ENCODE results near the gene CAMK1D.

CAMK1D gene

GRCh38 chr10:12566161-12567115, 217.1 kb downstream of the CAMK1D start:
- no peak for DNase-seq

- DNase-seq: no peak
These were observed 219.2 kb downstream of the CAMK1D start for GRCh38 chr10:12568391-12569009.

DNA sequence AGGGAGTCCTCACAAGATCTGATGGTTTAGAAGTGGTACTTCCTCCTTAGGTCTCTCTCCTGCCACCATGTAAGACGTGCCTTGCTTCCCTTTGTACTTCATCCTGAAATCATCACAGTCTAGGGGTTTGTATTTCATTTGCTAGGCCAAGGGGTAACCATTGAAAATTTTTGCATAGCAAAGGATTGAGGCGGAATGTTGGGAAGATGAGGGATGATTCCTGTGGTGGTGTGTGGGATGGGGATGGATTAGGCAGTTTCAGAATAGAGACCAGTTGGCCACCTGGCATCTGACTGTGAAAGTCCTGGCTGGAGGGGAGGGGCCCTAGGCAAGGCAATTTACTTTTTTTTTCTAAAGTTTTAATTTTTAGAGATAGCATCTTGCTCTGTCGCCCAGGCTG, 222.9 kb downstream of the CAMK1D start:
- DNase-seq: no peak

DNA sequence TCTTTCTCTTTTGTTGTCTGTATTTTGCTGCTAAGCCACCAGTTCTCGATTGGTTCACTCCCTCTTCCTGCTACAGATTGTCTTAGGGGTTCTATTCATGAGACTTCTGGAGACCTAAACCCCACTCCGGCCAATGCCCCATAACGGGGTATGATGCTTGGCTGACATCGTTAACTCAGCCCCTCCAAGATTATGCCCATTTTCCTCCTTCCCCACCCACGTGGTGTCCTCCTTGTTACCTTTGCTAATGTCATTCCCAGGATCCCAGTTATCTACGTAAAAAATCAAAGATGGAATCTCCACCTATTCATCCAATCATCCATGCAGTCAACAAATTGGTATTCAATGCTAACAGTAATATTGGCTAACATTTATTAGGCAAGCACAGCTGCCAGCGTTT, 228.3 kb downstream of the CAMK1D start:
- DNase-seq: no peak

GRCh38 chr10:12579954-12580858, 230.9 kb downstream of the CAMK1D start:
- DNase-seq: no peak

GRCh38 chr10:12583891-12584595, 234.7 kb downstream of the CAMK1D start:
- DNase-seq: no peak

DNA sequence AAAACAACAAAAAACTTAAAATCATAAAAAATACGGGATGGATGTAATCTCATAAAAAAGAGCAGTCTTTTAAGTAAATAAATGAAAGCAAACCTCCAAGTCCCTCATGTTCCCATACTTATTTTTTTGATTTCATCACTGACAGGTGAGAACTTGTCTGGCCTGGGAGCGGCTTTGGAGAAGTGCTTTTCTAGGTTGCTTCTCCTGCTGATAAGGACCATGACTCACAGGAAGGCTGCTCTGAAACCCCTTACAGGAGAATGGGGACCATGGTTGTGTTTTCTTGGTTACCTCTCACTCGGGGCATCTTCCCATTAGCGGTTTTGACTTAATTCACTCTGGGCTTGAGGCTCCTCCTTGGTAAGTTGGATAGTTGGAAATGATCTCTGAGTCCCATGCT, 237.4 kb downstream of the CAMK1D start:
- DNase-seq: no peak

DNA sequence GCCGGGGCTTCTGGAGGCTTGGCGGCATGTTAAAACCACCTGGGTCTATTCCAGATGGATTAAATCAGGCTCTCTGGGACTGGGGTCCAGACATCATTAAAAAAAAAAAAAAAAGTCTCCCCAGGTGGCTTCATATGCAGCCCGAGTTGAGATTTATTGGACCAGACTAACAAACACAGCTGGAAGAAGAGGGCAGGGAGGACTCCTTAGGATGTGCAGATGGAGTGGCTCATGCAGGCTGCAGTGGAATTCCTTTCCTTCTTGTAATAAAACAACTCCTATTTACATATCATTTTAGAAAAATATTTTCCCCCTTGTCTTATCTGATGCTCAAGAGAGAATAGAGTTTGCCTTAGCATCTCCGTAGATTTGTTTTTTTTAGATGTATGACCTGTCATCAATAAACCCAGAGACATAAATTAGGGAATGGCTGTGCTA, 238.1 kb downstream of the CAMK1D start:
- DNase-seq: no peak

DNA sequence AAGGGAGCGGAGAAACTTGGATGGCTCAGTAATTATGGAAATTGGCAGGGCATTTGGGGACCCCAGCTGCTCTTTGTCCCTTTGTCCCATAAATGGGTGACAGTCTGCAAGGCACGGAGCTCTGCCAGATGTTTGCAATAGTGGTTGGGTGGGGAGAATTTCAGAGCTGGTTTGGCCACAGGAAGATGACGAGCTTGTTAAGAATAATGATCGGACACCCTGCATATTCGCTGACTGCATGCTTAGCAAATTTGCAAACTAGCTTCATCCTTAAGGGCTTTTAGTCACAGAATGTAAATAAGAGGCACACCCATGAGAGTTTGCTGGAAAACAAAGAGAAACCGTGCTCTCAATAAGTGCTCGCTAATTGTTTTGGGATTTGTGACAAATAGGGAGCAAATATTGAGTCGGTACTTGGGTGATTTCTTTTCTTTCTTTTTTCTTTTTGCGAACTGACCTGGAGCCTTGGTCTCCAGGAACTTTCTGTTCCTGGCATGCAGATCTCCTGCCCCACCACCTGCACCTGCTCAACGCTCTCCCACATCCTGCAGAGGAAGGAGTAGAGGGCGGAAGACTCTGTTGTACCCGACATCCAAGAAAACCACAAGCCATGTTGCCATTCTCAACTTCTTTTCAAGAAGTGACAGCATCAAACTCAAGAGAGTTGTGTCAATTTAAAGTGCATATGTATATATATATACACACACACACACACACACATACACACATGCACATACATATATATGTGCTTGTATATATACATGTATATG, 238.9 kb downstream of the CAMK1D start:
- DNase-seq: peak; percentile 58

- DNase-seq: no peak
These were observed 239.9 kb downstream of the CAMK1D start for GRCh38 chr10:12589291-12589690.

GRCh38 chr10:12589791-12590190, 240.4 kb downstream of the CAMK1D start:
- DNase-seq: no peak

DNA sequence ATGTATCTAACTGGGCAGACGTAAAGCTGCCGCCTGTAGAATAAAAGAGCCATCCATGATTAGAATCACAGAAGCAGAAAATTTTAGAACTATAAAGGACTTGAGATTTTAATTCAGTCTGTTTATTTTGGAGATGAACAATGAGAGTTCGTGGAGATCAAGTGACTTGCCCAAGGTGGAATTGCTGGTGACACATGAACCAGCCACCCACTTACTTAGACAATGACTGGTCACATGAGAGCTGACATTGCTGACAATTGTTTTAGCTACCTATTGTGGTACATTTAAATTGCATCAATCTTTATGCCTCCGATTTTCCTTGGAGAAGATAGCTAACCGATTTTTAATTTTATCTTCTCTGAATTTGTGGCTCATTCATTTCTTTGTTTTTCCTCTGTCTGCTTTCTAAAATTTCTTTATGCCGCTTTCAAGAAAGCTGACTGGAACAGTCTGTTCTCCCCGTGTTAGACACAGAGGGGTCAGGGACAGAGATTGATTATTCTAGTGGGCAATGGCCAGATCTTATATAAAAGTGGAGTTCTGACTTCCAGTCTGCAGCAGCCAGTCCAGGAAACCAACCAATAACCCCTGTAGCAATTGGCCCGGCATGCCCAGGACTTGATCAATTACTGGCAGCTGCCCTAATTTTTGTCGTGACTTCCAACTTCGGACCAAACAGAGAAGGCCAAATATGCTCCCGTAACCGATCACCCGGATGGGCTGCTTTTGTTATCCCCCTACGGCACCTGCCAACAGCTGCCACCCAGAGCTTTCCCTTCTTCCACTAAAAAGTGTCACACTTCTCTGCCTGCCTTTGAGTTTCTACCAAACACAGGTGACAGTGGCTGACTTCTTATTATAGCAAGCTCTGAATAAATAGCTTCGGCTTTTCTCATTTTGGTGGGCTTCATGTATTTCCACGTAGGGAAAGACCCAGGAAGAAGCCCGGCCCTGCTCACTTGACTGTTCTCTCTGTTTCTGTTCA, 241.6 kb downstream of the CAMK1D start:
- peak; percentile 23 for DNase-seq

- no peak for DNase-seq
These were observed 243.6 kb downstream of the CAMK1D start for GRCh38 chr10:12592967-12593366.

GRCh38 chr10:12594448-12594944, 245.1 kb downstream of the CAMK1D start:
- DNase-seq: no peak

GRCh38 chr10:12595936-12596576, 246.7 kb downstream of the CAMK1D start:
- no peak for DNase-seq

DNA sequence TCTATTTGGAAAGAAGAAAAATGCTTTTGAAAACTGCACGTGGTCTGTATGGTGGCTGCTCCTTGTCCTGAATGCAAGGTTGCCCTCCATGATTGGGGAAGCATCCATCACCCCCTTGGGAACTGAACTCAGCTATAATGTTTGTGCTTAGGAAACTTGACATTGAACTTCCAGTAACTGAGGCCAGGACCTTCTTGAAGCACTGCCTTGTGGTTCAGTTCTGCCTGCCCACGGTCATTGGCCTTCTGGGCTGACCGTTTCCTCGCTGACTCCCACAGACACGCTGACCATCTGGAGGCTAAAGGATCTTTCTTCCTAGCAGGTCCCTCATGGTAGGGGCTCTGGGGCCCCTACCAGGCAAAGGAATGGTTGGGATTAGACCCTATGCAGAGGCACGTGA, 247.8 kb downstream of the CAMK1D start:
- no peak for DNase-seq

DNA sequence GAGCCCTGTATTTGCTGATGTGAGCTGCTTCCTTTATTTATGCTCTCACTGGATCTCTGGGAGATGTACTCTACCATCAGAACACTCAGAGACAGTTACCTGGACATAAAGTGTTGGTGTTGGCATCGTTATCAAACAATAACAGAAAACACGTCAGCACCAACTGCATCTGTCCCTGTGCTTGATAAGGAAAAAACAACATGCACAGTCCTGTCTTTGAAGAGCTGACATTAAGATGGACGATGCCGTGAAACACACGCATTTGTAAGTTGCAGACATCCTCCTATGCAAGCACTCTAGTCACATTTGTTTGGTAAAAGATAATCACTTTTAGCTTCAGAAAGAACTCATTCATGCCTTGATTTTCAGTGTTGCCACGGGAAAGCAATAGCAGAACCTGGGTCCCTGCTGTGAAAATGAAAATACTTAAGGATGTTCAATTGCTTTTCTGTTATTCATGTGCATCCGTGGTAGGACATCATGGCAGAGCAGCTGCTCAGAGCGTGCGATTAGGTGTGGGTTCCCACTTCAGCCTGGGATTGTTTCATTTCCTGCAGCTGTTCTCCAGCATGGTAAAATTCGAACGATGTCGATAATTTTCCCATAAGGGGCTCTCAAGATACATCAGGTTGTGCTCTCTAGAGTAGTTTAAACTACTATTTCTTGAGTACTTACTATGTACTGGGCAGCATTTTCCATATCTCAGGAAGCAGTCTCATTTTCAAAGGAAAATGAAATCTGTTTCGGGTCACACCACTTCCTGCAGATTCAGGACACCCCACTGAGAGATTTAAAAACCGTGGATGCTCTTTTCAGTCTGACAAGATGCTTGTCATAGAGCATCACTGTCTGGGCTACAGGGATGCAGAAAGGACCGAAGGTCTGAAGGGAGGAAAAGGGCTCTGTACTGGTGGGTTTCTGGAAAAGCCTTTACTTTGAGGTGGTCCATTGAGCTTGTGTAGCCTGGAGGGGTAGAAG, 248.7 kb downstream of the CAMK1D start:
- peak; percentile 62 for DNase-seq

DNA sequence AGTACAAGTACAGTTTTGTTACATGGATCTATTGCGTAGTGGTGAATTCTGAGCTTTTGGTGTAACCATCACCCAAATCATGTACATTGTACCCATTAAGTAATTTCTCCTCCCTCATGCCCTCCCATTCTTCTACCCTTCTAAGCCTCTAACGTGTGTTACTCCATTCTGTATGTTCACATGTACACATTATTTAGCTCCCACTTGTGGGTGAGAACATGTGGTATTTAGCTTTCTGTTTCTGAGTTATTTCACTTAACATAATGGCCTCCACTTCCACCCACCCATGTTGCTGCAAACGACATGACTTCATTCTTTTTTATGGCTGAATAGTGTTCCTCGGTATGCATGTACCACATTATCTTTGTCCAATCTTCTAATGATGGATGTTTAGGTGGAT, 251.3 kb downstream of the CAMK1D start:
- DNase-seq: no peak
